Subcutaneous adipose tissue (tissue), 4 donors: ENCODE measurements around the gene CAMKMT. TPM values are rescaled to one million over a fixed set of nuclear protein-coding genes. Genes with fewer than 3 reads are reported as not detected.

Experiments used
- CTCF ChIP-seq: fragments of 450-650 bp; IDR thresholded peaks from one replicate; pipeline ENCODE4 v1.5.1; 2016; ENCODE audit warnings: low read depth, mild to moderate bottlenecking, control low read depth, antibody characterized with exemption, moderate library complexity
- total RNA-seq, 4 donors: library from RNA; depleted of rRNA; stranded (reverse); fragments of >200 nt; gene quantifications; one replicate each; pipeline ENCODE4 v1.1.0, GENCODE V29; 2016

The CAMKMT gene
- total RNA-seq, 4 donors from 2014 or later: 7.7 to 14.0 (median 10.3) TPM

GRCh38 chr2:44799754-44800153 lies 438.0 kb downstream of the CAMKMT start:
- no peak for TF ChIP-seq CTCF

GRCh38 chr2:44801289-44801840 lies 439.6 kb downstream of the CAMKMT start:
- TF ChIP-seq CTCF: no peak

GRCh38 chr2:44801841-44802776 lies 440.4 kb downstream of the CAMKMT start:
- no peak for TF ChIP-seq CTCF

GRCh38 chr2:44802777-44803424 lies 441.2 kb downstream of the CAMKMT start:
- no peak for TF ChIP-seq CTCF

- TF ChIP-seq CTCF: no peak
Observed at GRCh38 chr2:44804406-44805265, 442.9 kb downstream of the CAMKMT start.

- no peak for TF ChIP-seq CTCF
Observed at GRCh38 chr2:44805401-44806235, 443.9 kb downstream of the CAMKMT start.
